ENCODE measurements around the gene KDM8.
A peak's percentile ranks its signal among the peaks of the same experiment; 100 is the strongest.

The KDM8 gene

GRCh38 chr16:27268376-27269299, 65.3 kb downstream of the KDM8 start, which contains the start of gene NSMCE1:
NSMCE1 (minus strand) TSS chr16:27268772; CDS start chr16:27257570, 11,202 bp downstream.
- DNase-seq (ENCODE audit: low read depth, low spot score) = peak; percentile 98

GRCh38 chr16:27269300-27270150, 66.2 kb downstream of the KDM8 start:
- DNase-seq (ENCODE audit: low read depth, low spot score) = no peak

GRCh38 chr16:27270349-27270748, 67.0 kb downstream of the KDM8 start:
- no peak for DNase-seq (ENCODE audit: low read depth, low spot score)

Measured in astrocyte of the hippocampus (primary cell).